GM12875 (cell line): ENCODE results near the gene TRIO.

Experiments
- H3K4me3 ChIP-seq: one replicate; pipeline ENCODE4 v1.5.1; 2011; ENCODE audit warnings: low read depth, low read length, control low read depth
- TF ChIP-seq, protein P1 (sequence below): IDR thresholded peaks from 2 replicates; pipeline ENCODE4 v1.5.1; 2011; ENCODE audit warnings: low read depth, mild to moderate bottlenecking, control low read depth, inconsistent platforms, low read length, moderate library complexity, borderline replicate concordance; ENCODE audit not compliant: insufficient read depth

Gene TRIO

DNA sequence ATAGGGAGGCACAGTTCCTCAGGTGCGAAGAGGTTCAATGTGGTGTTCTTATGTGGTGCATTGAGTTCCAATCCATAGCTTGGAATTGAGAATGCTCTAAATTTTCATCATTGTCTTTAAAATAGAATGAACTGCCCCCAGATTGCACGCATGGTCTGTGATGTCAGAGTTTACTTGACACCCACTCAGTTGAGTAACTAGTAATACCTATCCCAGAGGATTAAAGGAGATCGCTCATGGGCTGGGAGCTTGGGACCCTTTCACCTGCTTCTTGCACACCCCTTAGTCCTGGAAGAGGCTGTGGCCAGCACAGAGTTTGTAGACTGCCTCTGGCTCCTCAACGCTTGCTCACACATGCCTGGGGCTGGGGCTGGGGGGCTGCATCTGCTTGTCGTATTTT, 343.3 kb downstream of the TRIO start:
- no peak overlapping the region for H3K4me3 ChIP-seq
- TF ChIP-seq, protein P1, sequence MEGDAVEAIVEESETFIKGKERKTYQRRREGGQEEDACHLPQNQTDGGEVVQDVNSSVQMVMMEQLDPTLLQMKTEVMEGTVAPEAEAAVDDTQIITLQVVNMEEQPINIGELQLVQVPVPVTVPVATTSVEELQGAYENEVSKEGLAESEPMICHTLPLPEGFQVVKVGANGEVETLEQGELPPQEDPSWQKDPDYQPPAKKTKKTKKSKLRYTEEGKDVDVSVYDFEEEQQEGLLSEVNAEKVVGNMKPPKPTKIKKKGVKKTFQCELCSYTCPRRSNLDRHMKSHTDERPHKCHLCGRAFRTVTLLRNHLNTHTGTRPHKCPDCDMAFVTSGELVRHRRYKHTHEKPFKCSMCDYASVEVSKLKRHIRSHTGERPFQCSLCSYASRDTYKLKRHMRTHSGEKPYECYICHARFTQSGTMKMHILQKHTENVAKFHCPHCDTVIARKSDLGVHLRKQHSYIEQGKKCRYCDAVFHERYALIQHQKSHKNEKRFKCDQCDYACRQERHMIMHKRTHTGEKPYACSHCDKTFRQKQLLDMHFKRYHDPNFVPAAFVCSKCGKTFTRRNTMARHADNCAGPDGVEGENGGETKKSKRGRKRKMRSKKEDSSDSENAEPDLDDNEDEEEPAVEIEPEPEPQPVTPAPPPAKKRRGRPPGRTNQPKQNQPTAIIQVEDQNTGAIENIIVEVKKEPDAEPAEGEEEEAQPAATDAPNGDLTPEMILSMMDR, result no peak

DNA sequence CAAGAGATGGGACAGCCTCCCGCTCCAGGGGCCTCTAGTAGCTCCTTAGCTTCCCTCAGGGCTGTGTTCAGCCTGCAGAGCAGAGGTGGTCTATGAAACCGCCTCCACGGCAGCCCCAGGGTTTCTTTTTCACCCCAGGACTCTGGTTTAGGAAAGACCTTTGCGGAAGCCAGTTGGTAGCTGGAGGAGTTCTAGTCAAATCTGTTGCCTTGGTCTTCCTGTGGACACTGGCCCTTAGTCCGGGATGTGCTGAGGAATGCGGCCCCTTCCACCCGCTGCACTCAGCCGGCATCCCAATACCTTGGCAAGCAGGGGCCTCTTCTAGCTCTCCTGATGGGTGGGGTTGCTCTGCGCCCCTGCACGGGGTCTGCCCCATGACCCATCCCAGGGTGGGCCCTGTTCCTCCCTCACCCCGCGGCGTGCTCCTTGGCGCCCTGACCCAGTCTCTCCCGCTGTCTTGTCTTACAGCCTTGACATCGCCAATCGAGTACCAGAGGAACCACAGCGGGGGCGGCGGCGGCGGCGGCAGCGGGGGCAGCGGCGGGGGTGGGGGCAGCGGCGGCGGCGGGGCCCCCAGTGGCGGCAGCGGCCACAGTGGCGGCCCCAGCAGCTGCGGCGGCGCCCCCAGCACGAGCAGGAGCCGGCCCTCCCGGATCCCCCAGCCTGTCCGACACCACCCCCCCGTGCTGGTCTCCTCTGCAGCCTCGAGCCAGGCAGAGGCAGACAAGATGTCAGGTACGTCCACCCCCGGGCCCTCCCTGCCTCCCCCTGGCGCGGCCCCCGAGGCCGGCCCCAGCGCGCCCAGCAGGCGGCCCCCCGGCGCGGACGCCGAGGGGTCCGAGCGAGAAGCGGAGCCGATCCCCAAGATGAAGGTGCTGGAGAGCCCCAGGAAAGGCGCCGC, 344.1 kb downstream of the TRIO start:
- H3K4me3 ChIP-seq, result no peak overlapping the region
- TF ChIP-seq, protein P1, result no peak

DNA sequence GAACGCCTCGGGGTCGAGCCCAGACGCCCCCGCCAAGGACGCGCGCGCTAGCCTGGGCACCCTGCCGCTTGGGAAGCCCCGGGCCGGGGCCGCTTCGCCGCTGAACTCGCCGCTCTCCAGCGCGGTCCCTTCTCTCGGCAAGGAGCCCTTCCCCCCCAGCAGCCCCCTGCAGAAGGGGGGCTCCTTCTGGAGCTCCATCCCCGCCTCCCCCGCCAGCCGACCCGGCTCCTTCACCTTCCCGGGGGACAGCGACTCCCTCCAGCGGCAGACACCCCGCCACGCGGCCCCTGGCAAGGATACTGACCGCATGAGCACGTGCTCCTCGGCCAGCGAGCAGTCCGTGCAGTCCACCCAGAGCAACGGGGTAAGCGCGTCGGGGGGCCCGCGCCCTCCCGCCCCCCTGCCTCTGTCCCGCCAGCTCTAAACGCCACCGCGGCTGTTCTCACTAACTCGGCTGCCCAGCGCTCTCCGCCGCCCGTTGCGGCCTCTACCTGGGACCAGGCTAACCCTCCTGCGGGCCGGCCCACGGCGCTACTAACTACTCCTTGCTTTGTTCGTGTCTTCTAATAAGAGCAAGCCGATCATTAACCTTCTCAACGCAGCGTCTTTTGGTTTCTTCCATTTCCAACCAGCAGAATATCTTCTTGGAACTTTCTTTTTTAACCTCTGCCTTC, 344.9 kb downstream of the TRIO start:
- no peak overlapping the region for H3K4me3 ChIP-seq

DNA sequence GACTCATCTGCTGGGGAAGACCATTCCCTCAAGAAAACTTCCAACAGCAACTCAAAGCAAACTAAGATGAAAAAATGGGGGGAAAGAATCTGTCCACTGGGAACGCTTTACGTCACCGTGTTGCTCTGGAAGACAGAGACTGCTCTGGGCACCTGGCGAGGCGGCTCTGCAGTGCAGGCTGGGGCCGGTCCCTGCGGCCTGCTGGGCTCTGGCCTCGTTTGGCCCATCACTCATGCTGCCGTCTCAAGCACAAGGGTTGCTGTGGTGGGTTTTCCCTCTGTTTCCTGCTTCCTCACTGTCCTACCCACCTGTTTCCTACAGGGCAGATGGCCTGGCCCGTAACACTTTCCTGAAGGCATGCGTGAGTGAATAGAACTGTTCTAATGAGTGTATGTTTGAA, 345.6 kb downstream of the TRIO start:
- H3K4me3 ChIP-seq, result no peak overlapping the region
- TF ChIP-seq, protein P1, result no peak

More for the DNA sequence above, 344.9 kb downstream of the TRIO start:
- TF ChIP-seq, protein P1, result no peak

DNA sequence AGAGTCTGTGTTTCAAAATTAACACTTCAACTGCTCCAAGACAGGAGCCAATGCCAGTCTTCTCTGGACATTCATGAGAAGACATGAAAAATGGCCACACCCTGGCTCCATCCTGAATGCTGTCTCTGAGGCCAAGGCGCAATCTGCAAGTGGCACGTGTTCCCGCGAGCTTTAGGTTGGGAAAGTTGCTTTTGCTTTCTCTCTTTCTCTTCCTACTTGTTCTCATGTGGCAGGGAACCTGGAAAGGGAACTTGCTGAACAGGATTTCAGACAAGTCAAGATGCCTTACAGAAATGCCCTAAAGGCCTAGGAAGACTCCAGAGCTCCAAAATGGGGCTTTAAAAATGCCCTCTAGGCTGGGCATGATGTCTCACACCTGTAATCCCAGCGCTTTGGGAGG, 346.5 kb downstream of the TRIO start:
- no peak overlapping the region for H3K4me3 ChIP-seq
- TF ChIP-seq, protein P1, result no peak

DNA sequence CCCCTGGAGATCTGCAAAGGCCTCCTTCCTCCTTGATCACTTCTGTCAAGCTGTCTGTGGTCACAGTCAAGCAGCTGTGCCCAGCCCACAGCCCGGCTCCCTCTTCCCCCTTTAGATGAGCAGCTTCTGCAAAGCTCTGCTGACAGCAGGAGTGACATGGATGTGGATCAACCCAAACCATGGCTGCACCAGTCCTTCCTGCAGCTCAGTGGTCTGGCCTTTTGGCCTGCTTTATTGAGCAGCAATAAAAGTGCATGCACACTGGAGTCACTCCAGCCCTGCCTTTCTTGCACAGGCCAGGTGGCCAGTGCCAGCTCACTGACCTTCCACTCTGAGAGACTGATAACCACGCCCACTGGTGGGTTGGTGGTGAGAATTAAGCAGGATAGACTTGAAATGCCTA, 347.2 kb downstream of the TRIO start:
- TF ChIP-seq, protein P1, result no peak
- H3K4me3 ChIP-seq, result no peak overlapping the region
